ENCODE data around the gene GSG1L. TPM values are rescaled to one million over a fixed set of nuclear protein-coding genes. Genes with fewer than 3 reads are reported as not detected.

Gene GSG1L
- total RNA-seq, 2 experiments from 2014 or later, result not detected

GRCh38 chr16:27827765-27828164 lies 235.7 kb downstream of the GSG1L start:
- DNase-seq, result no peak
- Mint-ChIP-seq H3K4me1 (no peaks in the 10 kb centered on the region), H3K27me3 (peaks cover 6% of the 10 kb centered on the region), H3K36me3 (no peaks in the 10 kb centered on the region), H3K9me3 (peaks cover 8% of the 10 kb centered on the region), H3K27ac (no peak overlapping the region), H3K4me3 (no peak overlapping the region)
- POLR2A ChIA-PET, result no interaction called here
- no peak for ATAC-seq (ENCODE audit: low read depth)

DNA sequence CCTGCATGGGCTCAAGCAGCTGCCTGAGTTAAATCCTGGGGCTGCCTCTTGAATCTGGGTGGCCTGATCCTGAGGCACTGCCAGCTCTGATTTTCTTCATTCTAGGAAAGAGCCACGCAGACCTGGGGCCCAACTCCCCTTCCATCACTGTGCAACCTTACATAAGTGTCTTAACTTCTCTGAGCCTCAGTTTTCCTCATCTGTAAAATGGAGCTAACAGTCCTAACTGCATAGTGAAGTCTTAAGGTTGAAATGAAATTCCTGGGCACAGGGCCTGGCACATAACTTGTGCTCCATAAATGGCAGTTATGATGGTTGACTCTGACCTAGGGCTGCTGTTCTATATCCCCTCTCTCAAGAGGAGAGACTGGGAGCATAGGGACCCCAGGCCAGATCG lies 236.6 kb downstream of the GSG1L start:
- Mint-ChIP-seq H3K9me3 (peaks cover 8% of the 10 kb centered on the region), H3K27ac (no peak overlapping the region), H3K36me3 (no peaks in the 10 kb centered on the region), H3K4me3 (no peak overlapping the region), H3K27me3 (peaks cover 4% of the 10 kb centered on the region), H3K4me1 (no peaks in the 10 kb centered on the region)
- DNase-seq (no peak), ATAC-seq (ENCODE audit: low read depth) (no peak)
- POLR2A ChIA-PET, result no interaction called here

DNA sequence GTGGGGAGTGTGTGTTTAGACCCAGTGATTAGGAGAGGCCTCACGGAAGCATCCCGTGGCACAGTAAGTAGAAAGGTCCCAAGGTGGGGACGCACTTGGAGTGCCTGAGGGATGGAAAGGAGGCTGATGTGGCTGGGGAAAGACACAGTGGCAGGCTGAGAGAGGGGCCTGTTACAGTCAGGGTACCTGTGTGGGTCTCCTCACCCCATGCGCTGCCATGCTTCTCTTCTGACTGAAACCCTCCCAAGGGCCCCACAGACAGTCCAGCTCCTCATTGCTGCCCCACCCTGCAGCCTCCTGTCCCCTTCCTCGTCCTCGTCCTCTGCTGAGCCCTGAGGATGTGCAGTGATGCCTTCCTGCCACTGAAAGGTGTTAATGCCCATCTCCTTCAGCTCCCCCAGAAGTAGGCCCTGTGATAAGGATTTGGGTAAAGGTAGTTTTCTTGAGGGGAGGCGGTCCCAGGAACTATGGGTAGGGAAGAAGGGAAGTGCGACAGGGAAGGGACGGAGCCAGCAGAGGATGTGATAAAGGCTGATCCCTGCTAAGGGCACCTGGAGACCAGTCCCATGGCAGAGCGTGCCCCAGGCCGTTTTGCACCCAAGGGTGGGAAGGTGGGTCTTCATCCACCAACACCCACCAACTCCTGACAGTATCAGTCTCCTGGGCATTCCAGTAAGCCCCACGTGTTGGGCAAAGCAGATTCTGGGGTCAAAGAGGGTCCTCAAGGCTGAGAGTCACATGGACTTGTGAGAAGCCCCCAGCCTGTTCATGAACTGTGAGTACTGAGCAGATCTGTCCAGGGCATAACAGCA lies 237.2 kb downstream of the GSG1L start:
- Mint-ChIP-seq H3K4me1 (no peaks in the 10 kb centered on the region), H3K27ac (no peak overlapping the region), H3K4me3 (no peak overlapping the region), H3K27me3 (peaks cover 3% of the 10 kb centered on the region), H3K9me3 (peaks cover 8% of the 10 kb centered on the region), H3K36me3 (no peaks in the 10 kb centered on the region)
- POLR2A ChIA-PET, result no interaction called here
- DNase-seq (no peak), ATAC-seq (ENCODE audit: low read depth) (no peak)

DNA sequence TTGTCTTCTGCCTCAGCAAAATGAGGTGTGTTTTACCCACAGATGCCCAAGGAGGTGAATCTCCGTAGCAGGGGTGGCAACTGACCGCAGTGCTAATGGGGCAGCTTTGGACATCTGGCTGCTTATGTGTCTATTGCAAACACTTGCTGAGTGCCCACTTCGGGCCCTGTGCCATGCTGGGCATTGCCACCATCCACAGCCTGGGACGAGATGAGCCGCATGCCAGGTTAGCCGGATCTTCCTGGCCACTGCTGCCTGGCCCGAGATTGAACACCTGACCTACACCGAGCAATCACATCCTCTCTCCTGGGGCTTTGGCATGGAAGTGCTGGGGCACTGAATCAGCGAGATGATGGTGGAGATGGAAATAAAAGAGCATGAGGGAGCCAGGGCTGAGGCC lies 238.7 kb downstream of the GSG1L start:
- H3K4me1 Mint-ChIP-seq, result no peaks in the 10 kb centered on the region
- no peak for DNase-seq
- POLR2A ChIA-PET, result no interaction called here
- peaks cover 2% of the 10 kb centered on the region for H3K27me3 Mint-ChIP-seq
- no peak overlapping the region for H3K27ac Mint-ChIP-seq
- H3K9me3 Mint-ChIP-seq, result peaks cover 4% of the 10 kb centered on the region
- ATAC-seq (ENCODE audit: low read depth), result no peak
- no peaks in the 10 kb centered on the region for H3K36me3 Mint-ChIP-seq
- H3K4me3 Mint-ChIP-seq, result no peak overlapping the region

DNA sequence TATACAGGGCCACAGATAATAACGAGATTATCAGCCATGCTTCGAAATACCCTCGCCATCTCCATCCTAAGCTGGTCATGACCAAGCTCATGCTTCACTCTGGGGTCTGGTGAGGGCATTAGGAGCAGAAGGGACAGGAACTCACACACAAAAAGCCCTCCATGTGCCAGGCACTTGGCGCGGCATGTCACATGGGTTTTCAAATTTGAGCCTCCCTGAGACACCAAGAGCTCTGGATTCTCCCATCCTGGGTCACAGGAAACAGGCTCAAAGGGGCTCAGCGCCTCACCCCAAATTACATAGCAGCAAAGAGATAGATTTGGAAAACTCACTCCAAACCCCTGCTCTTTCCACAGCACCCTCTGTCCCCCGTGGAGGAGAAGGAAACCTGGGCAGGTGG lies 239.5 kb downstream of the GSG1L start:
- no peak overlapping the region for H3K4me3 Mint-ChIP-seq
- ATAC-seq (ENCODE audit: low read depth), result no peak

GRCh38 chr16:27823421-27823820 lies 240.1 kb downstream of the GSG1L start:
- Mint-ChIP-seq H3K27ac (no peak overlapping the region), H3K27me3 (peaks cover 5% of the 10 kb centered on the region), H3K36me3 (no peaks in the 10 kb centered on the region), H3K4me1 (no peaks in the 10 kb centered on the region), H3K4me3 (no peak overlapping the region), H3K9me3 (no peaks in the 10 kb centered on the region)
- ATAC-seq (ENCODE audit: low read depth), result no peak
- POLR2A ChIA-PET, result no interaction called here
- DNase-seq, result no peak

More for the DNA sequence above, 239.5 kb downstream of the GSG1L start:
- DNase-seq, result no peak
- Mint-ChIP-seq H3K4me1 (no peaks in the 10 kb centered on the region), H3K36me3 (no peaks in the 10 kb centered on the region), H3K27ac (no peak overlapping the region), H3K27me3 (peaks cover 2% of the 10 kb centered on the region), H3K9me3 (peaks cover 1% of the 10 kb centered on the region)
- POLR2A ChIA-PET, result no interaction called here

DNA sequence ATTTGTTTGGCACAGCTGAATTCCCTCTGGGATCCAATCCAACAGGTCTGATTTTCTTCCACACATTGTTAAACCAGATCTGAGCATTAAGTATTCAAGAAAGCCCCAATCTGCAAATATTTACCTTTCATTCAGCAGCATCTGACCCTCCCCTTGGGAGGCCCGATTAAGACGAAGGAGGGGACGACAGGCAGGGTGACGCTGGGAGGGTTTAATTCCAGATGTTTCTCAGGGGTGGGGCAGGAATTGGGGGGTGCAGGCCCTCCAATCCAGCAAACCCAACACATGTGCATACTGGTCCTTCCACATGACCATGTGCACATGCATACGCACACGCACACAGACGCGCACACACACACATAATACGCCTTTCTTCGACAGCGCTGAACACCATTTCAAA lies 240.5 kb downstream of the GSG1L start:
- ATAC-seq (ENCODE audit: low read depth), result no peak
- no peaks in the 10 kb centered on the region for H3K36me3 Mint-ChIP-seq
- no peak overlapping the region for H3K4me3 Mint-ChIP-seq
- no peak overlapping the region for H3K27ac Mint-ChIP-seq
- POLR2A ChIA-PET, result no interaction called here
- H3K27me3 Mint-ChIP-seq, result peaks cover 5% of the 10 kb centered on the region
- H3K9me3 Mint-ChIP-seq, result no peaks in the 10 kb centered on the region
- no peaks in the 10 kb centered on the region for H3K4me1 Mint-ChIP-seq
- no peak for DNase-seq

GRCh38 chr16:27822529-27822928 lies 241.0 kb downstream of the GSG1L start:
- POLR2A ChIA-PET, result no interaction called here
- H3K27ac Mint-ChIP-seq, result no peak overlapping the region
- no peaks in the 10 kb centered on the region for H3K36me3 Mint-ChIP-seq
- H3K27me3 Mint-ChIP-seq, result peaks cover 7% of the 10 kb centered on the region
- ATAC-seq (ENCODE audit: low read depth) (no peak), DNase-seq (no peak)
- H3K9me3 Mint-ChIP-seq, result no peaks in the 10 kb centered on the region
- no peaks in the 10 kb centered on the region for H3K4me1 Mint-ChIP-seq
- no peak overlapping the region for H3K4me3 Mint-ChIP-seq

DNA sequence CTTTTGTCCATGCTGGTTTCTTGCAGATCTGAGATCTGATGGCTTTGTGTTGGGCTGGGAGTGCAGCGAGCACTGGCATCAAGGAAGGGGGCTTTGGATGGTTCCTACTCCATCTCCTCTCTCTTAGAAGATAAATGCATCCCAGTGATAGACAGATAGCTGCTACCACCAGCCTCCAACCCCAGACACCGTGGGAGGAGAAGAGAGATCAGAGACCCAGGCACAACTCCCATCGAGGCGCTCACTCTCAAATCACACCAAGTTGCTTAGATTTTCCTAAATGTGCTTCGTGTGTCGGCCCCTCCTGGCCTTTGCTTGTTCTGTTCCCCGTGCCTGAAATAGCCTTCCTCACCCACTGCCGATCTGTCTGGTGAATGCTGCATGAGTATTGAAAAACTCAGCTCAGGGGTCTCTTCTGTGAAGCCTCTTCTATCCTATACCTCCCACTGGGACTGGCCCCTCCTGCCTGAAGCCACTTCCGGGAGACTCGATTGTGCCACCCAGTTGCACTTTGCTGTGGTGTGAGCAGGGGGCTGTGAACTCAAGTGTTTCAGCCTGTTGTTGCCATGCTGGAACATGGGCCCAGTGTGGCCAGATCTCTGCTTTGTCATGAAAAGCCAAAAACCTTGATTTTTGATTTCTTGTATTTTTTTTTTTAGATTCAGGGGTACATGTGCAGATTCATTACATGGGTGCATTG lies 242.7 kb downstream of the GSG1L start:
- Mint-ChIP-seq H3K27me3 (peaks cover 7% of the 10 kb centered on the region), H3K4me1 (no peaks in the 10 kb centered on the region), H3K9me3 (no peaks in the 10 kb centered on the region), H3K36me3 (no peaks in the 10 kb centered on the region), H3K4me3 (no peak overlapping the region), H3K27ac (no peak overlapping the region)
- POLR2A ChIA-PET, result no interaction called here
- ATAC-seq (ENCODE audit: low read depth), result no peak
- no peak for DNase-seq

DNA sequence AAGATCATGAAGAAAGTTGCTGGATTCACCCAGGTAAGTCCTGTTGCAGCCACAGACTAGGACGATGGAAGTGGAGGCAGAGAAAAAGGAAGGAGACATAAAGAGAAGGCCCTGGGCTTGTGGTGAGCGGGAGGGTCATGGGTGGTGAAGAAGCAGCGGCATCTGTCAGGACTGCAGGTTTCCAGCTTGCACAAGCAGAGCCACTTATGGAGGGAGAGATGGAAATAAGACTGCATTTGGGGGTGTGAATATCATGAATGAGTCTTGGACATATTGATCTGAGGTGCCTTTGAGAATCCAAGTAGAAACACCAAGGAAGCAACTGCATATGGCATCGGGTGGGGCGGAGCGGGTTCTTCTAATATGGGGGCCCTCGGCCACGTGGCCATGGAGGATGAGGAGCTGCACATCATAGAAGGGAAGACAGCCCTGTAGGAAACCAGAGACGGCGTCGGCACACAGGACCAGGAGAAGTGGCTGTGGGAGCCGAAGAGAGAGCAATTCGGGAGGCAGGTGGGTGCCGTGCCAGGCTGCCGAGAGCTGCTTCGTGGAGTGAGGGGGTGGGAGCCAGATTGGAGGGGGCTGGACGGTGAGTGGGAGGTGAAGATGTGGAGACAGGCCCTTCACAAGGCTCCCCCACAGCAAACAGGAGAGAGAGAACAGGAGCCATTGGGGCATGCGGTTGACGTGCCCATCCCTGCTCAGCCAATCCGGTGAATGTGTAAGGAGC lies 243.5 kb downstream of the GSG1L start:
- Mint-ChIP-seq H3K4me3 (no peak overlapping the region), H3K27me3 (peaks cover 7% of the 10 kb centered on the region), H3K4me1 (no peaks in the 10 kb centered on the region), H3K36me3 (no peaks in the 10 kb centered on the region), H3K27ac (no peak overlapping the region), H3K9me3 (no peaks in the 10 kb centered on the region)
- no peak for ATAC-seq (ENCODE audit: low read depth)
- DNase-seq, result no peak
- POLR2A ChIA-PET, result no interaction called here

DNA sequence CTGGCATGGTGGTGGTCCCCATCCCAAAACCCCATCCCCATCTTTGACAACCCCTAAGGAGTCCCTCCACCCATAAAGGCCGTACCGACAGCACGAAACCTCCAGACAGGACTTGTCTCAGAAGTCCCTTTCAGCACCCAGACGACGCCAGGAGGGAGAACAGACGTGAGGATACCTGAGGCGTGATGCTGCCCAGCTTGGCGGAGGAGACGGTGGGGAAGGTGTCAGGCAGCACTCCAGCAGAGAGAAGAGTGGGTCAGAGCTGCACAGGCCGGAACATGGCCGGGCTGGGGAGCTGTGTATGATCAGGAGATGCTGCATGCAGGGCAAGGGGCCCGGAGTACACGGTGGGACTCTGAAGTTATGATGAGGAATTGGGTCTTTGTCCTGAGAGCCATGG lies 244.2 kb downstream of the GSG1L start:
- POLR2A ChIA-PET, result no interaction called here
- Mint-ChIP-seq H3K36me3 (no peaks in the 10 kb centered on the region), H3K27me3 (peaks cover 7% of the 10 kb centered on the region), H3K4me3 (no peak overlapping the region), H3K9me3 (no peaks in the 10 kb centered on the region), H3K4me1 (no peaks in the 10 kb centered on the region), H3K27ac (no peak overlapping the region)
- DNase-seq, result no peak
- ATAC-seq (ENCODE audit: low read depth), result no peak

DNA sequence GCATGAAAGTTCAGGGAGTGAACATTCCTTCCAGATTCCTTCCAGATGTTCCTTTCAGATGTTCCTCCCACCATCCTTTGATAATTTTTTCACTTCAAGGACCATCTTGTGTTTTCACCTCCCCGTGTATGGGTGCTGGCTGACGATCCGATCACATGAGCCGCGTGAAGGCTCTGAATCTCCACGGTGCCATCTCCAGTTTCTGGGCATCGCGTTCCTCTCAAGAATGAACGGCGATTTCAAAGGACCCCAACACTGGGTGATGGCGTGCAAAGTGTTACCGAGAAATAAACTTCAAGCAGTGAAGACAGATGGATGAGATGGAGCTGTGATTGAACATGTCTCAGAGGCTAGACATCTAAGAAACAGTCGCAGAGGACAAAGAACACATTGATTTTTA lies 245.3 kb downstream of the GSG1L start:
- Mint-ChIP-seq H3K27ac (no peak overlapping the region), H3K36me3 (no peaks in the 10 kb centered on the region), H3K27me3 (peaks cover 7% of the 10 kb centered on the region), H3K4me1 (no peaks in the 10 kb centered on the region), H3K9me3 (no peaks in the 10 kb centered on the region), H3K4me3 (no peak overlapping the region)
- POLR2A ChIA-PET, result no interaction called here
- DNase-seq (no peak), ATAC-seq (ENCODE audit: low read depth) (no peak)

DNA sequence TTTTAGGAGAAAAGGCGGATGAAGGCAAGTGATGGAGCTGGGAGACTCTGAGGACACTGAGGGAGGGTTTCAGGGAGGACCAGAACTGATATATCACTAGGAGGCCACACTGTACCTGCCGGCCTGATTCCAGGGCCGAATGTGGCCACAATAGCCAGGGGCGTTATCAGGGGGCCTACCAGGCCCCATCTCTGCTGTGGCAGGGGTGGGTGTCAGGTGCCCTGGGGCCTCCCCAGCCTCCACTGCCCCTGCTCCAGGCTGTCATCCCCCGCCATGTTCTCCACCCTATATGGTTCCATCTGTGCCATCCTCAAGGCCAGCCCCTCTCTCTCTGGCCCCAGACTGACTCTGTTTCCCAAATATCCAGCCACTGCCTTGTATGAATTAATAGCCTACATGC lies 246.5 kb downstream of the GSG1L start:
- no peak overlapping the region for H3K4me3 Mint-ChIP-seq

GRCh38 chr16:27816561-27816960 lies 247.0 kb downstream of the GSG1L start:
- Mint-ChIP-seq H3K27me3 (peaks cover 7% of the 10 kb centered on the region), H3K9me3 (no peaks in the 10 kb centered on the region), H3K36me3 (no peaks in the 10 kb centered on the region), H3K4me3 (no peak overlapping the region), H3K4me1 (no peaks in the 10 kb centered on the region), H3K27ac (no peak overlapping the region)
- POLR2A ChIA-PET, result no interaction called here
- ATAC-seq (ENCODE audit: low read depth) (no peak), DNase-seq (no peak)

More for the DNA sequence above, 246.5 kb downstream of the GSG1L start:
- H3K9me3 Mint-ChIP-seq, result no peaks in the 10 kb centered on the region
- H3K36me3 Mint-ChIP-seq, result no peaks in the 10 kb centered on the region
- H3K27me3 Mint-ChIP-seq, result peaks cover 7% of the 10 kb centered on the region
- POLR2A ChIA-PET, result no interaction called here
- ATAC-seq (ENCODE audit: low read depth) (no peak), DNase-seq (no peak)
- H3K4me1 Mint-ChIP-seq, result no peaks in the 10 kb centered on the region
- H3K27ac Mint-ChIP-seq, result no peak overlapping the region
